ENCODE data around the gene AXIN2. TPM values are rescaled to one million over a fixed set of nuclear protein-coding genes. Genes with fewer than 3 reads are reported as not detected.

The AXIN2 gene
- total RNA-seq, 4 donors from 2014 or later: 23.9 to 54.3 (median 42.8) TPM

DNA sequence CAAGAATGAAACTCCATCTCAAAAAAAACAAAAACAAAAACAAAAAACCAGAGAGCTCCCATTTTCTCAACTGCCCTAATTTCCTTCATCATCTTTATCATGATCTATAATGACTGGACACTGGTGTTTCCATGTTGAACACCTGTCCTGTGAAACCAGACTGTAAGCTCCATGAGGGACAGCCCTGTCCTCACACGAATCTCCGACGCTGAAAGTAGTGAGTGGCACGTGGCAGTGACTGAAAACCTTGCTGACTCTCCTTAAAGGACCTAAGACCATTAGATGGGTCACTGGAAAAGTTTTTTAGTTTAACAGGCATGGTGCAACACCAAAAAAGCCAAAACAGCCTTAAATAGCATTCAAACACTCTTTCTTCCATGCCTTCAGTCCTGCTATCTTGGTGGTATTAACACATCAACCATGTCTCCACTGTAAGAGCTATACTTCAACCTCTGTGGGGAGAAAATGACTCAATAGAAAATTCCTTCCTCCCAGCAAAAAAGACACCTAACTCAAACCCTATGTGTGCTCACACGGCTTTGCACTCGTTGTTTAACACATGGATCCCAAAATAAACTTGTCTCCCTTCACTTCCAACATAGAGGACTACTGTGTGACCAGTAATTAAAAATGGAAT lies 8.3 kb downstream of the AXIN2 start:
- intact Hi-C loops (cut with DNase I): loop anchor here (10.0 kb wide), 1 partner anchor 258 kb away; no protein-coding TSS in a partner anchor
- Histone ChIP-seq H3K27ac (peak overlapping the region in 1 of 3 donors; percentile 16), H3K36me3 (peaks cover 0 to 7% of the 10 kb centered on the region in 2 donors), H3K4me1 (peaks cover 10 to 27% of the 10 kb centered on the region in 2 donors), H3K4me3 (replicated peaks in 1 of 3) (no peak overlapping the region), H3K27me3 (no peaks in the 10 kb centered on the region), H3K9me3 (no peaks in the 10 kb centered on the region)
- 81 to 90% methylated on average over 6 of the region's 6 CpGs for WGBS, 2 donors
- DNase-seq: no peak
- TF ChIP-seq, protein P1, sequence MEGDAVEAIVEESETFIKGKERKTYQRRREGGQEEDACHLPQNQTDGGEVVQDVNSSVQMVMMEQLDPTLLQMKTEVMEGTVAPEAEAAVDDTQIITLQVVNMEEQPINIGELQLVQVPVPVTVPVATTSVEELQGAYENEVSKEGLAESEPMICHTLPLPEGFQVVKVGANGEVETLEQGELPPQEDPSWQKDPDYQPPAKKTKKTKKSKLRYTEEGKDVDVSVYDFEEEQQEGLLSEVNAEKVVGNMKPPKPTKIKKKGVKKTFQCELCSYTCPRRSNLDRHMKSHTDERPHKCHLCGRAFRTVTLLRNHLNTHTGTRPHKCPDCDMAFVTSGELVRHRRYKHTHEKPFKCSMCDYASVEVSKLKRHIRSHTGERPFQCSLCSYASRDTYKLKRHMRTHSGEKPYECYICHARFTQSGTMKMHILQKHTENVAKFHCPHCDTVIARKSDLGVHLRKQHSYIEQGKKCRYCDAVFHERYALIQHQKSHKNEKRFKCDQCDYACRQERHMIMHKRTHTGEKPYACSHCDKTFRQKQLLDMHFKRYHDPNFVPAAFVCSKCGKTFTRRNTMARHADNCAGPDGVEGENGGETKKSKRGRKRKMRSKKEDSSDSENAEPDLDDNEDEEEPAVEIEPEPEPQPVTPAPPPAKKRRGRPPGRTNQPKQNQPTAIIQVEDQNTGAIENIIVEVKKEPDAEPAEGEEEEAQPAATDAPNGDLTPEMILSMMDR (IDR thresholded peaks at IDR 0.05): no peak
- TF ChIP-seq POLR2A (IDR thresholded peaks at IDR 0.05): no peak

DNA sequence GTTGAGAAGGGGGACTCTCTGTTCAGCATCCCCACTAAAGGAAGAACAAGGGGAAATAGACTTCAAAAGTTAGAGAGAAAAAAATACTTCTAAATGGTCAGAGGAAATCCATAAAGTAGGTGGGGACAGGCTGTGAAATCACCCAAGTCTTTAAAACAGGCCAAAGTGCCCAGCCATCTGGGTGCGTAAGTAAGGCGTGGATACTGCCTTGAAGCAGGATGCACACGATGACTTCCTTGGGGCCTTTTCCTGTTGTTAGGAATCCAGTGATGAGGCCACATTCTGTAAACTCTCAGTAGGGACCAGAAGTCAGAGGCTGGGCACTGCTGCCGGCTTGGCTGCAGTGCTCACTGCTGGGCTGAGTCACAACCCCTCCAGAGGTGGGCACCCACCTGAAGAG lies 9.2 kb downstream of the AXIN2 start:
- Histone ChIP-seq H3K27me3 (no peaks in the 10 kb centered on the region), H3K36me3 (peaks cover 0 to 7% of the 10 kb centered on the region in 2 donors), H3K4me1 (peaks cover under 1 to 36% of the 10 kb centered on the region in 2 donors), H3K4me3 (replicated peaks in 1 of 3) (no peak overlapping the region), H3K27ac (no peak overlapping the region), H3K9me3 (no peaks in the 10 kb centered on the region)
- TF ChIP-seq POLR2A (IDR thresholded peaks at IDR 0.05): no peak
- TF ChIP-seq, protein P1 (IDR thresholded peaks at IDR 0.05): no peak
- 85 to 87% methylated on average over 4 of the region's 4 CpGs for WGBS, 2 donors
- intact Hi-C loops (cut with DNase I): loop anchor here (10.0 kb wide), 1 partner anchor 257 kb away; no protein-coding TSS in a partner anchor
- no peak for DNase-seq

DNA sequence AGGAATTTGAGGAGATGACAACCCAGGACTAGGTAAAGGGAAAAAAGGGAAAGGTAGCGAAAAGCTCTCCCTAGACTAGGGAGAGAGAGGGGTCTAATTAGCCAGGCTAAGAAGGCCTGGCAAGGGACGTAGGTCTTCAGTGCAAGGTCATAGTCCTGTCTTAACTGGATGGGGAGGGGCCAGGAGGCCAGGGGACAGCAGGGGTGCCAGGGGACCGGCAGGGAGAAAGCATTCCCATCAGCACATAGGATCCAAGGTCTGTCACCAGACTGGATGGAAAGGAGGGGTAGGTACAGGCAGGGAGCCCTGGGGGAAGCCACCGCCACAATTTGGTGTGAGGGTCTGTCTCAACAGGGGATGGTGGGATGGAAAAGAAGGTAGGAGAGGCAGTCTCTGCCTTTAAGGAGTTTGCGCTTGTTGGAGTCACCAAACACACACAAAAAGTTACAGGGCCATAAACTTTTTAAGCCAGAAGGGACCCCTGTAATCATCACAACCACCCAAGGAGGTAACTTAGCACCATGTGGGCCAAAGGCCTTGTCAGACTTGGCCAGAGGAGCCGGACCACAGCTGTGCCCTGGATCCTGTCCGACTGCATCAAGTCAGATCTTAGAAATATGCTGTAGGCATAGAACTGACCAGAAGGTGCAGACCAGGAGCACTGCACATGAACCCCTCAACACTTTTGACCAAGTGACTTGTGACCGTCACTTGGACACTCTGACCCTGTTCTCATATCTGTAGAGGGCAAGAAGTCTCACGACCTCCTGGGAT lies 10.0 kb downstream of the AXIN2 start:
- H3K36me3 ChIP-seq: peaks cover 0 to 7% of the 10 kb centered on the region in 2 donors
- H3K27me3 ChIP-seq: no peaks in the 10 kb centered on the region
- no peak overlapping the region for H3K27ac ChIP-seq
- no peak overlapping the region for H3K4me3 ChIP-seq (replicated peaks in 1 of 3)
- intact Hi-C loops (cut with DNase I): loop anchor here (10.0 kb wide), 1 partner anchor 257 kb away; no protein-coding TSS in a partner anchor
- TF ChIP-seq, protein P1 (IDR thresholded peaks at IDR 0.05): no peak
- no peak for TF ChIP-seq POLR2A (IDR thresholded peaks at IDR 0.05)
- H3K4me1 ChIP-seq: peaks cover 0 to 43% of the 10 kb centered on the region in 2 donors
- no peak for DNase-seq
- no peaks in the 10 kb centered on the region for H3K9me3 ChIP-seq
- 93% methylated on average over 8 to 9 of the region's 9 CpGs for WGBS, 2 donors

DNA sequence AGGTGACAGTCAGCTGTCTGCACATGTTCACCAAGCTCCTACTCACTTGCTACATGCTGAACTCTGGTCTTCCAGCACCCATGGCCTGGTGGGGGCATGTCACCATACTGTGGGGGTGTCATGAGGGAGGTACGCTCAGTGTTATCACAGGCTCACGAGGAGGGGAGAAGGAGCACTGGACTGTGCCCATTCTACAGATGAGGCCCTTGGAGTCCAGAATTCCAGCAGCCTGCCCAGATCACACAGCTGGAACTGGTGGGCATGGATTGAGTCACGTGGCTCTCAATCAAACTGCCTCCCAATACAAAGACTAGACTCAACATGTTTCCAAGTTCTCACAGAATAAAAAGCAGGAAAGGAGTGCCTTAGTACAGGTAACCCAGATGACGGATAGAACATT lies 10.7 kb downstream of the AXIN2 start:
- TF ChIP-seq, protein P1 (IDR thresholded peaks at IDR 0.05): no peak
- no peak for TF ChIP-seq POLR2A (IDR thresholded peaks at IDR 0.05)
- intact Hi-C loops (cut with DNase I): loop anchor here (10.0 kb wide), 1 partner anchor 256 kb away; no protein-coding TSS in a partner anchor
- Histone ChIP-seq H3K27ac (peak overlapping the region in 2 of 3 donors; percentile 14 to 15), H3K4me1 (peaks cover 0 to 50% of the 10 kb centered on the region in 2 donors), H3K9me3 (no peaks in the 10 kb centered on the region), H3K4me3 (replicated peaks in 1 of 3) (no peak overlapping the region), H3K27me3 (no peaks in the 10 kb centered on the region), H3K36me3 (peaks cover 0 to 7% of the 10 kb centered on the region in 2 donors)
- DNase-seq: no peak
- 93% methylated on average over 3 to 4 of the region's 4 CpGs for WGBS, 2 donors

Data from thyroid gland (tissue), 4 donors.